Natural killer cell treated with Interleukin-12 subunit alpha and Interleukin-12 subunit beta and Interleukin-15 and Interleukin-18, amount 100 ng/mL, for 72 hours (primary cell): Measurements from ENCODE around the gene RSU1. TPM values are rescaled to one million over a fixed set of nuclear protein-coding genes. Genes with fewer than 3 reads are reported as not detected.

Source experiments
- ATAC-seq, 2 donors: fragments of 150-1000 bp; cut with Tn5 transposase in 1 of 2; sonication (Bioruptor Pico), chemical (Tn5 transposase) in 1 of 2; 2 replicates each; pipeline ENCODE4 v1.10.0; 2021
- DNase-seq: peaks from one replicate; pipeline ENCODE4 v3.0.0; 2022; ENCODE audit warnings: low spot score
- H3K27ac Mint-ChIP-seq, 2 donors: 1 replicate in 1 of 2; 2 replicates in 1 of 2; pipeline ENCODE4 v1.8.0; 2022; ENCODE audit warnings: mixed read lengths in 2 of 2, mild to moderate bottlenecking in 1 of 2, moderate library complexity in 1 of 2
- H3K27me3 Mint-ChIP-seq, 2 donors: 1 replicate in 1 of 2; 2 replicates in 1 of 2; pipeline ENCODE4 v1.8.0; 2022; ENCODE audit warnings: mixed read lengths in 2 of 2
- H3K36me3 Mint-ChIP-seq: one replicate; pipeline ENCODE4 v1.8.0; 2022; ENCODE audit warnings: mixed read lengths
- H3K4me1 Mint-ChIP-seq, 2 donors: 1 replicate in 1 of 2; 2 replicates in 1 of 2; pipeline ENCODE4 v1.8.0; 2022; ENCODE audit warnings: low read depth in 2 of 2, mixed read lengths in 2 of 2, mild to moderate bottlenecking in 1 of 2
- H3K4me3 Mint-ChIP-seq: one replicate; pipeline ENCODE4 v1.8.0; 2022; ENCODE audit warnings: mixed read lengths
- H3K9me3 Mint-ChIP-seq: 2 replicates; pipeline ENCODE4 v1.8.0; 2022; ENCODE audit warnings: mixed read lengths
- total RNA-seq, 2 donors: library from RNA; stranded (reverse); gene quantifications; one replicate each; pipeline ENCODE4 v1.2.3, GENCODE V29; 2022

RSU1 gene
- total RNA-seq, 2 donors from 2014 or later = 108 to 200 TPM

- DNase-seq (no peak), ATAC-seq (no peak)
- peak overlapping the region; percentile 81 to 84 for H3K27ac Mint-ChIP-seq
- peaks cover 13% of the 10 kb centered on the region for H3K36me3 Mint-ChIP-seq
- H3K4me1 Mint-ChIP-seq = peaks cover 45 to 60% of the 10 kb centered on the region in 2 donors
- H3K9me3 Mint-ChIP-seq = no peaks in the 10 kb centered on the region
- no peak overlapping the region for H3K4me3 Mint-ChIP-seq
- H3K27me3 Mint-ChIP-seq = no peaks in the 10 kb centered on the region
Observed at GRCh38 chr10:16789261-16789660, 28.0 kb downstream of the RSU1 start.

- DNase-seq (no peak), ATAC-seq (no peak)
- Mint-ChIP-seq H3K27me3 (no peaks in the 10 kb centered on the region), H3K4me3 (peak overlapping the region; percentile 75), H3K36me3 (peaks cover 13% of the 10 kb centered on the region), H3K27ac (peak overlapping the region; percentile 81 to 84), H3K4me1 (peaks cover 43 to 61% of the 10 kb centered on the region in 2 donors), H3K9me3 (no peaks in the 10 kb centered on the region)
Observed at GRCh38 chr10:16788778-16789177, 28.4 kb downstream of the RSU1 start.

- Mint-ChIP-seq H3K27ac (peak overlapping the region; percentile 81 to 84), H3K36me3 (peaks cover 13% of the 10 kb centered on the region), H3K4me1 (peaks cover 43 to 56% of the 10 kb centered on the region in 2 donors), H3K4me3 (peak overlapping the region; percentile 75), H3K27me3 (no peaks in the 10 kb centered on the region), H3K9me3 (no peaks in the 10 kb centered on the region)
- ATAC-seq (peak; percentile 57 to 77), DNase-seq (no peak)
Observed at GRCh38 chr10:16788125-16788524, 29.1 kb downstream of the RSU1 start.

- peaks cover 13% of the 10 kb centered on the region for H3K36me3 Mint-ChIP-seq
Observed at GRCh38 chr10:16787361-16787791, 29.8 kb downstream of the RSU1 start.

GRCh38 chr10:16780338-16780880 lies 36.8 kb downstream of the RSU1 start:
- H3K27me3 Mint-ChIP-seq = no peaks in the 10 kb centered on the region
- H3K4me3 Mint-ChIP-seq = no peak overlapping the region
- no peak for DNase-seq
- no peak overlapping the region for H3K27ac Mint-ChIP-seq
- H3K9me3 Mint-ChIP-seq = no peaks in the 10 kb centered on the region
- H3K36me3 Mint-ChIP-seq = peaks cover 5% of the 10 kb centered on the region
- H3K4me1 Mint-ChIP-seq = peaks cover 30 to 36% of the 10 kb centered on the region in 2 donors
- ATAC-seq = no peak

More at GRCh38 chr10:16787361-16787791, 29.8 kb downstream of the RSU1 start:
- H3K9me3 Mint-ChIP-seq = no peaks in the 10 kb centered on the region
- H3K4me3 Mint-ChIP-seq = peak overlapping the region; percentile 75
- peak overlapping the region; percentile 81 to 84 for H3K27ac Mint-ChIP-seq
- H3K4me1 Mint-ChIP-seq = peaks cover 43 to 55% of the 10 kb centered on the region in 2 donors
- H3K27me3 Mint-ChIP-seq = no peaks in the 10 kb centered on the region
- ATAC-seq (peak; percentile 88 to 92), DNase-seq (peak; percentile 63)

- Mint-ChIP-seq H3K9me3 (no peaks in the 10 kb centered on the region), H3K4me3 (no peak overlapping the region), H3K27ac (peak overlapping the region in 1 of 2 donors; percentile 50), H3K27me3 (no peaks in the 10 kb centered on the region), H3K4me1 (peaks cover 26 to 31% of the 10 kb centered on the region in 2 donors), H3K36me3 (peaks cover 5% of the 10 kb centered on the region)
- ATAC-seq (peak; percentile 59 to 64), DNase-seq (no peak)
Observed at GRCh38 chr10:16779384-16779915, 37.8 kb downstream of the RSU1 start.

GRCh38 chr10:16777473-16778370 lies 39.5 kb downstream of the RSU1 start:
- ATAC-seq (no peak), DNase-seq (peak; percentile 64)
- H3K4me3 Mint-ChIP-seq = peak overlapping the region; percentile 35
- H3K36me3 Mint-ChIP-seq = peaks cover 5% of the 10 kb centered on the region
- no peaks in the 10 kb centered on the region for H3K9me3 Mint-ChIP-seq
- peaks cover 26 to 29% of the 10 kb centered on the region in 2 donors for H3K4me1 Mint-ChIP-seq
- H3K27ac Mint-ChIP-seq = peak overlapping the region in 1 of 2 donors; percentile 39
- H3K27me3 Mint-ChIP-seq = no peaks in the 10 kb centered on the region

- H3K27me3 Mint-ChIP-seq = no peaks in the 10 kb centered on the region
- peaks cover 5% of the 10 kb centered on the region for H3K36me3 Mint-ChIP-seq
- no peak overlapping the region for H3K4me3 Mint-ChIP-seq
- H3K27ac Mint-ChIP-seq = no peak overlapping the region
- no peak for DNase-seq
- H3K9me3 Mint-ChIP-seq = no peaks in the 10 kb centered on the region
- no peak for ATAC-seq
- peaks cover 26 to 32% of the 10 kb centered on the region in 2 donors for H3K4me1 Mint-ChIP-seq
Observed at GRCh38 chr10:16776896-16777295, 40.3 kb downstream of the RSU1 start.

GRCh38 chr10:16773334-16773733 lies 43.9 kb downstream of the RSU1 start:
- DNase-seq (no peak), ATAC-seq (no peak)
- Mint-ChIP-seq H3K9me3 (no peaks in the 10 kb centered on the region), H3K4me3 (no peak overlapping the region), H3K27me3 (no peaks in the 10 kb centered on the region), H3K36me3 (peaks cover 5% of the 10 kb centered on the region), H3K4me1 (peaks cover 24 to 25% of the 10 kb centered on the region in 2 donors), H3K27ac (no peak overlapping the region)

- Mint-ChIP-seq H3K36me3 (no peaks in the 10 kb centered on the region), H3K27ac (peak overlapping the region in 1 of 2 donors; percentile 43), H3K4me1 (peaks cover 17 to 23% of the 10 kb centered on the region in 2 donors), H3K27me3 (no peaks in the 10 kb centered on the region), H3K9me3 (no peaks in the 10 kb centered on the region), H3K4me3 (no peak overlapping the region)
- DNase-seq = no peak
- peak in 1 of 2 donors; percentile 54 for ATAC-seq
Observed at GRCh38 chr10:16770670-16771069, 46.6 kb downstream of the RSU1 start.

GRCh38 chr10:16770141-16770540 lies 47.1 kb downstream of the RSU1 start:
- Mint-ChIP-seq H3K4me3 (no peak overlapping the region), H3K27ac (no peak overlapping the region), H3K27me3 (no peaks in the 10 kb centered on the region), H3K4me1 (peaks cover 17 to 23% of the 10 kb centered on the region in 2 donors), H3K36me3 (no peaks in the 10 kb centered on the region), H3K9me3 (no peaks in the 10 kb centered on the region)
- DNase-seq (no peak), ATAC-seq (no peak)

- Mint-ChIP-seq H3K4me1 (peaks cover 20 to 23% of the 10 kb centered on the region in 2 donors), H3K9me3 (no peaks in the 10 kb centered on the region), H3K36me3 (peaks cover 3% of the 10 kb centered on the region), H3K27me3 (no peaks in the 10 kb centered on the region), H3K27ac (no peak overlapping the region), H3K4me3 (no peak overlapping the region)
- DNase-seq (no peak), ATAC-seq (no peak)
Observed at GRCh38 chr10:16769331-16769730, 47.9 kb downstream of the RSU1 start.

- no peaks in the 10 kb centered on the region for H3K9me3 Mint-ChIP-seq
- DNase-seq = no peak
Observed at GRCh38 chr10:16768702-16769101, 48.5 kb downstream of the RSU1 start.

More at GRCh38 chr10:16768702-16769101, 48.5 kb downstream of the RSU1 start:
- ATAC-seq = no peak
- Mint-ChIP-seq H3K4me1 (peaks cover 21 to 23% of the 10 kb centered on the region in 2 donors), H3K36me3 (peaks cover 6% of the 10 kb centered on the region), H3K4me3 (no peak overlapping the region), H3K27ac (no peak overlapping the region), H3K27me3 (no peaks in the 10 kb centered on the region)
